Duodenal mucosa (tissue), 2 donors: Measurements from ENCODE around the gene FGFRL1.
"Not testable (repeated sequence)": the region's sequence is repeated elsewhere in the genome, so short reads cannot be mapped to it uniquely, and the experiment has no call there.

Experiments used
- H3K27ac ChIP-seq: one replicate; pipeline ENCODE4 v1.7.0; 2013; ENCODE audit warnings: low read depth, low read length
- H3K27me3 ChIP-seq, 2 donors: one replicate each; pipeline ENCODE4 v1.7.0; 2013; ENCODE audit warnings: low read length in 2 of 2, control low read depth in 1 of 2; ENCODE audit not compliant: insufficient read depth in 2 of 2, control insufficient read depth in 1 of 2
- H3K36me3 ChIP-seq, 2 donors: one replicate each; pipeline ENCODE4 v1.7.0; 2013; ENCODE audit warnings: low read length in 2 of 2, control low read depth in 1 of 2; ENCODE audit not compliant: insufficient read depth in 2 of 2, control insufficient read depth in 1 of 2
- H3K4me1 ChIP-seq, 2 donors: one replicate each; pipeline ENCODE4 v1.7.0; 2013; ENCODE audit warnings: low read length in 2 of 2, control low read depth in 1 of 2; ENCODE audit not compliant: insufficient read depth in 2 of 2, control insufficient read depth in 1 of 2
- H3K4me3 ChIP-seq, 2 donors: one replicate each; pipeline ENCODE4 v1.7.0; 2013; ENCODE audit warnings: low read length in 2 of 2, low read depth in 1 of 2
- H3K9ac ChIP-seq, 2 donors: one replicate each; pipeline ENCODE4 v1.7.0; 2013; ENCODE audit warnings: low read length in 2 of 2, low read depth in 1 of 2
- H3K9me3 ChIP-seq, 2 donors: one replicate each; pipeline ENCODE4 v1.7.0; 2013; ENCODE audit warnings: low read length in 2 of 2, control low read depth in 1 of 2; ENCODE audit not compliant: control insufficient read depth in 1 of 2

FGFRL1 gene

GRCh38 chr4:1055243-1055701, 43.8 kb downstream of the FGFRL1 start:
- Histone ChIP-seq H3K9ac (peak overlapping the region; percentile 25 to 32), H3K4me3 (peak overlapping the region; percentile 15 to 50), H3K27me3 (peaks cover 41 to 51% of the 10 kb centered on the region in 2 donors)
- H3K27ac ChIP-seq, H3K4me1 ChIP-seq, H3K36me3 ChIP-seq, H3K9me3 ChIP-seq: not testable (repeated sequence)

DNA sequence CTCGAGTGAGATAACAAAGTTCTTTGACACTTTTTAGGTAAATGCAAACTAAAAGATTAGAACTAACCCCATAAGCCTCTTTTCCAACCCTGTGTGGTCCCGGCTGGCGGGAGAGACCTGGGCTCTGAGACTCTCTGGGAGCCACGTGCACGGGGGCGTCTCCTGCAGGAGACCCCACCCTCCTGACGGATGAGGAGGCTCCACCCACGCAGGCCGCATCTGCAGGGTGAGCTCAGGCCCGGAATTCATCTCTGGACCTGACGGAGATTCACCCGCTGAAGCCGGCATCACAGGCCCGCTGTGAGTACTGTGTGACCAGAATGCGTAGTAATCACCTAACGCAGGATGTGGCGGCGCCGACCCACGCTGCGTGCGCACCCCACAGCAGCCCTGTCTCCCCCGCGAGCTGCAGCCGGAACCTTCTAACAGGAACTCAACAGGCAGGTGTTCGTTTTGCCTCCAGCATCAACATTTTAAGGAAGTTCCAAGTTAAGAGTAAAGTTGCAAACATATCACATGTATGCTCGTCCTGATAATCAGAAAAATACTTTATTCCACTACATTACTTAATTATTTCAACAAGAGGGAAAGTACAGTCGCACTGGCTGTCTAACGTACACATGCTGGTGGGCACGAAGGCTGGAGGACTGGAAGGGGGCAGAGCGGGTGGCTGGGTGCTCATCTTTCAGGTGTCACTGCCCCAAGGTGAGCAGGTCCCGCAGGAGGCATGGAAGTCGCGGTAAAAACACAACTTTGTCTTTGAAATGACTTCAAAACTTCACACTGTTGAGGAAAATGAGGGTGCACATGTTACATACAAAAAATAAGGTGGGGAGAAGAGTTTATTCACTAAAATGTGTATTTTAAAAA, 44.5 kb downstream of the FGFRL1 start:
- peaks cover 41 to 54% of the 10 kb centered on the region in 2 donors for H3K27me3 ChIP-seq
- peak overlapping the region; percentile 15 to 50 for H3K4me3 ChIP-seq

DNA sequence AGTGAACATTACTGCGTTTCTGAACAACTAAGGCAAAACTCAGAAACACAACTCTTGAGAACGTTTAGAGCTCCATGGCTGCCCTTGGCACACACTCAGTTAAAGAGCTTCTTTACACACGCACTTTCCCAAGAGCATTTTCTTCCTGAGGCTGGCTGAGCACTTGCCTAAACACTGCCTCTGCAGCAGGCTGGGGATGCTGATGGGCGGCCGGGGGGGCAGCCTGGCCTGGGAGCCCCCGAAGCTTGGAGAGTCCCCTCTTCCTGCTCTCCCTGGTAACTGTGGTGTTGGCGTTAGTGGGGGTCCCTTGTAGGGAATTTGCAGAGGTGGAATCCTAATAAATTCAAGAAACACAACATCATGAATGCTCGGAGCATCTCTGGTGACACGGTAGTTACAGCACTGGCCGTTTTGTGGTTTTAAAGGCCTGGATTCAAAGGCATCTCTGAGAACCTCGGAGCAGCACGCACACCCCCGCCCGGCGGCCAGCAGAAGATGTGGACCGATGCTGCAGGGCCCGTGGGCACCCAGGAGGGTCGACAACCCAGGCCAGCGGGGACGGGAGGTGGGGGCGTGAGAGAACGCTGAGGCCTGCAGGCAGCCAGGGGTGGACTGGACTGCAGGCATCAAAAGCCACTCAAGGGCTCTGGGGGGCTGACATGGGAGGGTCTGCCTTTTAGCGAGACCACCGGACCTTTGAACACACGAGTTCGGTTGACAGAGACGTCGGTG, 45.4 kb downstream of the FGFRL1 start:
- Histone ChIP-seq H3K27me3 (peaks cover 42 to 55% of the 10 kb centered on the region in 2 donors), H3K9me3 (no peaks in the 10 kb centered on the region), H3K4me3 (no peak overlapping the region), H3K9ac (no peak overlapping the region), H3K27ac (no peak overlapping the region), H3K4me1 (peaks cover 4 to 5% of the 10 kb centered on the region in 2 donors), H3K36me3 (no peaks in the 10 kb centered on the region)

More for the DNA sequence above, 44.5 kb downstream of the FGFRL1 start:
- peak overlapping the region; percentile 25 to 32 for H3K9ac ChIP-seq
- no peak overlapping the region for H3K27ac ChIP-seq
- H3K9me3 ChIP-seq = no peaks in the 10 kb centered on the region
- no peaks in the 10 kb centered on the region for H3K36me3 ChIP-seq
- peaks cover 4 to 5% of the 10 kb centered on the region in 2 donors for H3K4me1 ChIP-seq

DNA sequence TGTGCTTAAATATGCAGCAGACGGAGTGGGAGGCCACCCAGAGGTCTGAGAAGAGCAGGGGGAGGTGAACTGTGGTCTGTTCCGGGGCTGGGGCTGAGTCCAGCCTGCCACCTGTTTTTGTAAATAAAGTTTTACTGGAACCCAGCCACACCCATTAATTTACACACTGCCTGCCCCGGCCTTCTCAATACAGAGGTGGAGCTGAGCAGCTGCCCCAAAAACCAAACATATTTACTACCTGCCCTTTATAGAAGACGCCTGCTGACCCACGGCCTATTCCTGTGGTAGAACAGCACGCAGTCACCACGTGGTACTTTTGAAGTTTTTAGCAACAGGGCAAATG, 45.9 kb downstream of the FGFRL1 start:
- H3K9me3 ChIP-seq = no peaks in the 10 kb centered on the region
- peaks cover 42 to 50% of the 10 kb centered on the region in 2 donors for H3K27me3 ChIP-seq

GRCh38 chr4:1058198-1058996, 47.0 kb downstream of the FGFRL1 start:
- Histone ChIP-seq H3K4me3 (no peak overlapping the region), H3K36me3 (no peaks in the 10 kb centered on the region), H3K4me1 (peaks cover 2 to 4% of the 10 kb centered on the region in 2 donors), H3K9me3 (no peaks in the 10 kb centered on the region), H3K27ac (no peak overlapping the region), H3K9ac (no peak overlapping the region), H3K27me3 (peaks cover 33 to 45% of the 10 kb centered on the region in 2 donors)

More for the DNA sequence above, 45.9 kb downstream of the FGFRL1 start:
- Histone ChIP-seq H3K27ac (no peak overlapping the region), H3K9ac (no peak overlapping the region), H3K4me3 (no peak overlapping the region), H3K36me3 (no peaks in the 10 kb centered on the region), H3K4me1 (peaks cover 4 to 5% of the 10 kb centered on the region in 2 donors)

DNA sequence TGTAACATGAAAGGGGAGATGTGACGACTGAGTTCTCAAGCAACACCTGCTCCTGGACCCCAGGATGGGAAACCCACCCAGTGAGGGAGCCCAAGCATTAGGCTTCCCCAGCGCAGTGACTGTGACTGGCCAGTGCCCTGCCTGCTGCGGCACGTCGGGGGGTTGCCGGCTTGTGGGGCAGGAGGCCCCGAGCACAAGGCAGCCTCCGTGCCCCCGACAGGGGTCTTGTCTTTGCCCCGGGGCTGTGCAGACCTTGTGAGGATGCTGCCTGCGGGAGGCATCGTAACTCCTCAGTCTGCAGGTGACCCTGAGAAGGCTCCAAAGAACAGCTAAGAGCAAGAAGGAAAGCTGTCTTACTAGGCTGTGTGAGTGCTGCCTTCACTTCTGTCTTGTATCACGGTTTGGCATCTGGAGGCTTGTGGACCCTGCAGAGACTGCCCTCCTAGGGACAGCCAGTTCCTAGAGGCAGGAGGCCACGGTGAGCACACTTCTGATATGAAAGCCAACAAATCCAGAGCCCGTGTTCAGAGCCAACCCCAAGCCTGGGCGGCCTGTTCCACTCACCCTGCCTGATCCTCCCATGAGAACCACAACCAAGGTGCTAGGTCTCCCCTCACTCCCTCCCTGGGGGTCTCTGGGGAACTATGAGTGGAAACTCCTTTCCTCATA, 47.7 kb downstream of the FGFRL1 start:
- Histone ChIP-seq H3K4me3 (no peak overlapping the region), H3K9ac (no peak overlapping the region), H3K27ac (no peak overlapping the region), H3K4me1 (peaks cover 2 to 4% of the 10 kb centered on the region in 2 donors), H3K36me3 (no peaks in the 10 kb centered on the region), H3K9me3 (no peaks in the 10 kb centered on the region), H3K27me3 (peaks cover 33 to 45% of the 10 kb centered on the region in 2 donors)

- no peak overlapping the region for H3K27ac ChIP-seq
- H3K9ac ChIP-seq = no peak overlapping the region
- peaks cover 2 to 4% of the 10 kb centered on the region in 2 donors for H3K4me1 ChIP-seq
- no peaks in the 10 kb centered on the region for H3K36me3 ChIP-seq
- peaks cover 33 to 50% of the 10 kb centered on the region in 2 donors for H3K27me3 ChIP-seq
- no peak overlapping the region for H3K4me3 ChIP-seq
- no peaks in the 10 kb centered on the region for H3K9me3 ChIP-seq
Measured at GRCh38 chr4:1060121-1060520, 48.7 kb downstream of the FGFRL1 start.

GRCh38 chr4:1060621-1061020, 49.2 kb downstream of the FGFRL1 start:
- Histone ChIP-seq H3K27me3 (peaks cover 28 to 46% of the 10 kb centered on the region in 2 donors), H3K9me3 (no peaks in the 10 kb centered on the region), H3K4me3 (no peak overlapping the region), H3K4me1 (peaks cover 2 to 4% of the 10 kb centered on the region in 2 donors), H3K9ac (no peak overlapping the region), H3K27ac (no peak overlapping the region), H3K36me3 (no peaks in the 10 kb centered on the region)

DNA sequence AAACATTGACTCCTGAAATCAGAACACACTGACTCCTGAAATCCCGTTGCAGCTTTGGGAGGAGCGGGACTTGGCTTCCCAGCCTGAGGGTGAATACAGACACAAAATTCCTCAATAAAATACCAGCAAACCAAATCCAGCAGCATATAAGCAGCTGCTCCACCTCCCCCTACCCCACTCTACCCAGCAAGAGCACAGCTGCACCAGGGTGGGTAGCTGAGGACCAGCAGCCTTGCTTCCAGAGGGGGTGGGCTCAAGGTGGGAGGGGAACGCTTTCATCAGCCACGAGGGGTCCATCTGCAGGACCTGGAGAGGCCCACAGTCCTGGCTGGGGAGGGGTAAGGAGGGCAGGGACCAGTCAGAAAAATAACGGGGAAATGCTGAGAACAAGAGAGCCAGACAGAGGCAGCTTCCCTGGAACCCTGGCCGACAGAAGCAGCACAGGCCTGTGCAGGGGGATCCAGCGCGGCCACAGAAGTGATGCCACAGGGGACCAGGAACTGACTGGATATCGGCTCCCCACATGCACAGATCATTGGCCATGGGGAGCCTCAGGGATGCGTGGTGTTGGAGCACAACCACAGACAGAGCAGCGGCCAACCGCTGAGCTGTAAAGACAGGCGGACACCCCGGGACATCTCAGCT, 49.8 kb downstream of the FGFRL1 start:
- H3K9me3 ChIP-seq = no peaks in the 10 kb centered on the region
- no peak overlapping the region for H3K27ac ChIP-seq
- no peaks in the 10 kb centered on the region for H3K36me3 ChIP-seq
- H3K4me1 ChIP-seq = peaks cover 2 to 4% of the 10 kb centered on the region in 2 donors
- H3K9ac ChIP-seq = no peak overlapping the region
- no peak overlapping the region for H3K4me3 ChIP-seq
- H3K27me3 ChIP-seq = peaks cover 23 to 40% of the 10 kb centered on the region in 2 donors
